Measurements from ENCODE around the gene SUPT6H.

The SUPT6H gene

DNA sequence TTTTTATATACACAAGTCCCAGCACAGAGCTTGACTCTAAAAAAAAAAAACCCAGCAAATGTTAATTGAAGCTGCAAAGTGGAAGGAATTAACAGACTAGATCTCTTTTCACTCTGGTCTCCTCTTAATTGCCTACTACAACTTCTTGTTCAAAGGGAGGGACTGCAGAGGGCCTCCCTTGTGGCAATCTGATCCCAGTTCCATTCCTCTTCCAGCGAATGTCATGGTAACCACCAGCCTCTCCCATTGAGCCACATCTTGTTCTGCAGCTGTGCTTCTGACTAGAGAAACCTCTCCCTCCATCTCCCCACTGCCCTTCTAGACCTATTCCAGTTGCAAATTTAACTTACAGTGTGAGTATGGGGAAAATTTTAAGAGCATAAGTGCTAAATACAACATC, 5.9 kb downstream of the SUPT6H start:
- no peak for DNase-seq (ENCODE audit: low read depth)
- no peak overlapping the region for H3K4me3 ChIP-seq (ENCODE audit: low read length)

GRCh38 chr17:28669918-28670317, 7.9 kb downstream of the SUPT6H start:
- TF ChIP-seq CTCF (conservative IDR thresholded peaks at IDR 0.05; ENCODE audit: low read depth, low read length) = no peak

More for the DNA sequence above, 5.9 kb downstream of the SUPT6H start:
- no peak for TF ChIP-seq CTCF (conservative IDR thresholded peaks at IDR 0.05; ENCODE audit: low read depth, low read length)

GRCh38 chr17:28675490-28675889, 13.5 kb downstream of the SUPT6H start:
- H3K4me3 ChIP-seq (ENCODE audit: low read length) = no peak overlapping the region
- DNase-seq (ENCODE audit: low read depth) = no peak
- no peak for TF ChIP-seq CTCF (conservative IDR thresholded peaks at IDR 0.05; ENCODE audit: low read depth, low read length)

More at GRCh38 chr17:28669918-28670317, 7.9 kb downstream of the SUPT6H start:
- DNase-seq (ENCODE audit: low read depth) = no peak
- H3K4me3 ChIP-seq (ENCODE audit: low read length) = no peak overlapping the region

DNA sequence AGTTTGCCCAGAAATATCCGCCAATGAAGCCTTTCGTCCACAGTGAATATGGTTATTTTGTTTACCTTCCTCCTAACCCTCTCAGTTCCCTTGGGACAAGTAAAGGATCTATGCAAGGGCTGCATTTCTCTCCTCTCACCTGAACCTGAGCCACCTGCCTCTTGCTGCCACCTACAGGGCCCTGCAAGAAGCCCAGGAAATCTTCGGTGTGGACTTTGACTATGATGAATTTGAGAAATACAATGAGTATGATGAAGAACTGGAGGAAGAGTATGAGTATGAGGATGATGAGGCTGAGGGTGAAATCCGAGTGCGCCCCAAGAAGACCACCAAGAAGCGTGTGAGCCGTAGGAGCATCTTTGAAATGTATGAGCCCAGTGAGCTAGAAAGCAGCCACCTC, 14.0 kb downstream of the SUPT6H start:
- no peak for DNase-seq (ENCODE audit: low read depth)
- H3K4me3 ChIP-seq (ENCODE audit: low read length) = no peak overlapping the region
- peak; percentile 48 for TF ChIP-seq CTCF (conservative IDR thresholded peaks at IDR 0.05; ENCODE audit: low read depth, low read length)

DNA sequence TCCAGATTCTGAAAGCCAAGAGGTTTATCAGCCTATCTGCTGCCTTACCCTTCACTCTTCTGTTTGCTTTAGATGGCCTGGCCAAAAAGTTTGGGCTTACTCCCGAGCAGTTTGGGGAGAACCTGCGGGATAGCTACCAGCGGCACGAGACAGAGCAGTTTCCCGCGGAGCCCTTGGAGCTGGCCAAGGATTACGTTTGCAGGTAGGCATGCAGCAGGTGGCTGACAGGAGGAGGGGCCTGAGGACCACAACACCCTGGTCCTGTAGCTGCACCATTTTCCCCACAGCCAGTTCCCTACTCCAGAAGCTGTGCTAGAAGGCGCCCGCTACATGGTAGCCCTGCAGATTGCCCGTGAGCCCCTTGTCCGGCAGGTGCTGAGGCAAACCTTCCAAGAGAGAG, 20.6 kb downstream of the SUPT6H start:
- no peak for TF ChIP-seq CTCF (conservative IDR thresholded peaks at IDR 0.05; ENCODE audit: low read depth, low read length)
- no peak overlapping the region for H3K4me3 ChIP-seq (ENCODE audit: low read length)
- no peak for DNase-seq (ENCODE audit: low read depth)

GRCh38 chr17:28684963-28685362, 23.0 kb downstream of the SUPT6H start:
- no peak for TF ChIP-seq CTCF (conservative IDR thresholded peaks at IDR 0.05; ENCODE audit: low read depth, low read length)

GRCh38 chr17:28685366-28685765, 23.4 kb downstream of the SUPT6H start:
- DNase-seq (ENCODE audit: low read depth) = no peak
- no peak for TF ChIP-seq CTCF (conservative IDR thresholded peaks at IDR 0.05; ENCODE audit: low read depth, low read length)

More at GRCh38 chr17:28684963-28685362, 23.0 kb downstream of the SUPT6H start:
- DNase-seq (ENCODE audit: low read depth) = no peak
- H3K4me3 ChIP-seq (ENCODE audit: low read length) = no peak overlapping the region

More at GRCh38 chr17:28685366-28685765, 23.4 kb downstream of the SUPT6H start:
- H3K4me3 ChIP-seq (ENCODE audit: low read length) = no peak overlapping the region

Measured in retinal pigment epithelial cell (primary cell).